ENCODE data around the gene GNAS.

Gene GNAS

GRCh38 chr20:58899512-58899911 lies 47.0 kb downstream of the GNAS start:
- no peak for DNase-seq (ENCODE audit: low read depth)

- DNase-seq (ENCODE audit: low read depth), result no peak
Measured at GRCh38 chr20:58900397-58900796, 47.9 kb downstream of the GNAS start.

GRCh38 chr20:58901488-58902402 lies 49.2 kb downstream of the GNAS start:
- DNase-seq (ENCODE audit: low read depth), result no peak

- no peak for DNase-seq (ENCODE audit: low read depth)
Measured at GRCh38 chr20:58903614-58904013, 51.1 kb downstream of the GNAS start.

- no peak for DNase-seq (ENCODE audit: low read depth)
Measured at GRCh38 chr20:58905236-58905635, 52.7 kb downstream of the GNAS start.

- no peak for DNase-seq (ENCODE audit: low read depth)
Measured at GRCh38 chr20:58906111-58906510, 53.6 kb downstream of the GNAS start.

GRCh38 chr20:58906894-58907293 lies 54.4 kb downstream of the GNAS start:
- DNase-seq (ENCODE audit: low read depth), result no peak

- DNase-seq (ENCODE audit: low read depth), result no peak
Measured at GRCh38 chr20:58907320-58908137, 55.0 kb downstream of the GNAS start.

- DNase-seq (ENCODE audit: low read depth), result no peak
Measured at GRCh38 chr20:58908221-58908620, 55.7 kb downstream of the GNAS start.

- DNase-seq (ENCODE audit: low read depth), result no peak
Measured at GRCh38 chr20:58908941-58909340, 56.4 kb downstream of the GNAS start.

- DNase-seq (ENCODE audit: low read depth), result no peak
Measured at GRCh38 chr20:58909585-58909984, 57.1 kb downstream of the GNAS start.

GRCh38 chr20:58910473-58910872 lies 58.0 kb downstream of the GNAS start:
- no peak for DNase-seq (ENCODE audit: low read depth)

GRCh38 chr20:58911309-58911708 lies 58.8 kb downstream of the GNAS start:
- no peak for DNase-seq (ENCODE audit: low read depth)

- no peak for DNase-seq (ENCODE audit: low read depth)
Measured at GRCh38 chr20:58911970-58912369, 59.5 kb downstream of the GNAS start.

GRCh38 chr20:58913079-58913478 lies 60.6 kb downstream of the GNAS start:
- DNase-seq (ENCODE audit: low read depth), result no peak

- no peak for DNase-seq (ENCODE audit: low read depth)
Measured at GRCh38 chr20:58918621-58919020, 66.1 kb downstream of the GNAS start.

- DNase-seq (ENCODE audit: low read depth), result no peak
Measured at GRCh38 chr20:58921564-58921963, 69.0 kb downstream of the GNAS start.

- DNase-seq (ENCODE audit: low read depth), result no peak
Measured at GRCh38 chr20:58922036-58922435, 69.5 kb downstream of the GNAS start.

GRCh38 chr20:58923117-58923712 lies 70.7 kb downstream of the GNAS start:
- DNase-seq (ENCODE audit: low read depth), result no peak

- DNase-seq (ENCODE audit: low read depth), result no peak
Measured at GRCh38 chr20:58926802-58927489, 74.4 kb downstream of the GNAS start.

GRCh38 chr20:58927490-58928061 lies 75.1 kb downstream of the GNAS start:
- DNase-seq (ENCODE audit: low read depth), result no peak

GRCh38 chr20:58930496-58930895 lies 78.0 kb downstream of the GNAS start:
- DNase-seq (ENCODE audit: low read depth), result no peak
